Trophoblast cell (in vitro differentiated cells and primary cell): ENCODE results near the gene FBXW5.

Experiments used
- DNase-seq, 2 donors: peaks; one replicate each; pipeline ENCODE4 v3.0.0-alpha.2; 2016
- H2AFZ ChIP-seq: 2 replicates; pipeline ENCODE4 v1.6.1; 2013; ENCODE audit warnings: low read length, moderate library complexity, mild to moderate bottlenecking; ENCODE audit not compliant: insufficient read depth, poor library complexity
- H2AK5ac ChIP-seq: 2 replicates; pipeline ENCODE4 v1.6.1; 2013; ENCODE audit warnings: mild to moderate bottlenecking, low read length
- H2BK120ac ChIP-seq: 2 replicates; pipeline ENCODE4 v1.6.1; 2013; ENCODE audit warnings: low read length, mild to moderate bottlenecking, moderate library complexity; ENCODE audit not compliant: insufficient read depth, poor library complexity
- H2BK12ac ChIP-seq: 2 replicates; pipeline ENCODE4 v1.6.1; 2013; ENCODE audit warnings: mild to moderate bottlenecking, low read length, moderate library complexity
- H2BK5ac ChIP-seq: 2 replicates; pipeline ENCODE4 v1.6.1; 2013; ENCODE audit warnings: low read length, low read depth, moderate library complexity, mild to moderate bottlenecking; ENCODE audit not compliant: poor library complexity
- H3K14ac ChIP-seq: 2 replicates; pipeline ENCODE4 v1.6.1; 2013; ENCODE audit warnings: mild to moderate bottlenecking, low read length
- H3K18ac ChIP-seq: 2 replicates; pipeline ENCODE4 v1.6.1; 2013; ENCODE audit warnings: mild to moderate bottlenecking, low read length
- H3K23ac ChIP-seq: 2 replicates; pipeline ENCODE4 v1.6.1; 2013; ENCODE audit warnings: low read length
- H3K27ac ChIP-seq: 2 replicates; pipeline ENCODE4 v1.5.1; 2013; ENCODE audit warnings: low read depth, mild to moderate bottlenecking, inconsistent platforms, low read length, moderate library complexity
- H3K27me3 ChIP-seq: 2 replicates; pipeline ENCODE4 v1.6.1; 2013; ENCODE audit warnings: inconsistent platforms, mild to moderate bottlenecking, low read length, moderate library complexity; ENCODE audit not compliant: insufficient read depth
- H3K36me3 ChIP-seq, 2 experiments: 1 replicate in 1 of 2; 2 replicates in 1 of 2; pipeline ENCODE4 v1.6.1; 2013; ENCODE audit warnings: low read length in 2 of 2, mild to moderate bottlenecking in 2 of 2, moderate library complexity in 1 of 2; ENCODE audit not compliant: insufficient read depth in 2 of 2, control insufficient read depth in 1 of 2
- H3K4ac ChIP-seq: 2 replicates; pipeline ENCODE4 v1.6.1; 2013; ENCODE audit warnings: low read depth, mild to moderate bottlenecking, low read length, moderate library complexity
- H3K4me1 ChIP-seq, 2 experiments: 1 replicate in 1 of 2; 2 replicates in 1 of 2; pipeline ENCODE4 v1.6.1; 2013; ENCODE audit warnings: low read length in 2 of 2, mild to moderate bottlenecking in 2 of 2, moderate library complexity in 1 of 2; ENCODE audit not compliant: insufficient read depth in 2 of 2, control insufficient read depth in 1 of 2
- H3K4me2 ChIP-seq: 2 replicates; pipeline ENCODE4 v1.6.1; 2013; ENCODE audit warnings: inconsistent platforms, mild to moderate bottlenecking, low read length, moderate library complexity
- H3K4me3 ChIP-seq: 2 replicates; pipeline ENCODE4 v1.5.1; 2013; ENCODE audit warnings: mild to moderate bottlenecking, low read depth, low read length, inconsistent platforms
- H3K79me1 ChIP-seq: one replicate; pipeline ENCODE4 v1.6.1; 2013; ENCODE audit warnings: low read length
- H3K79me2 ChIP-seq: 2 replicates; pipeline ENCODE4 v1.6.1; 2013; ENCODE audit warnings: low read length, mild to moderate bottlenecking; ENCODE audit not compliant: control insufficient read depth, insufficient read depth, poor library complexity
- H3K9ac ChIP-seq: 2 replicates; pipeline ENCODE4 v1.6.1; 2013; ENCODE audit warnings: mild to moderate bottlenecking, low read length
- H3K9me3 ChIP-seq: 2 replicates; pipeline ENCODE4 v1.6.1; 2013; ENCODE audit warnings: low read depth, mild to moderate bottlenecking, control low read depth, inconsistent platforms, low read length; ENCODE audit not compliant: insufficient read depth
- H4K12ac ChIP-seq: 2 replicates; pipeline ENCODE4 v1.6.1; 2013; ENCODE audit warnings: low read depth, mild to moderate bottlenecking, low read length, moderate library complexity
- H4K8ac ChIP-seq: 2 replicates; pipeline ENCODE4 v1.6.1; 2013; ENCODE audit warnings: low read depth, mild to moderate bottlenecking, low read length, moderate library complexity
- H4K91ac ChIP-seq: one replicate; pipeline ENCODE4 v1.6.1; 2013; ENCODE audit warnings: low read depth, mild to moderate bottlenecking, low read length, moderate library complexity
- WGBS: extraction: QIAGEN DNeasy Blood & Tissue Kit; methylation state at CpG from one replicate; pipeline ENCODE4 v1.1.7; 2013; ENCODE audit warnings: missing lambda C conversion rate; ENCODE audit not compliant: insufficient read length, insufficient coverage; ENCODE audit errors: extremely low coverage; 5-methylcytosine and 5-hydroxymethylcytosine counted together

Gene FBXW5

GRCh38 chr9:136890661-136891060, 53.9 kb downstream of the FBXW5 start:
- Histone ChIP-seq H4K12ac (no peak overlapping the region), H3K4me1 (peaks cover 4 to 5% of the 10 kb centered on the region in 2 experiments), H2BK120ac (no peak overlapping the region), H2BK12ac (no peak overlapping the region), H3K9ac (no peak overlapping the region), H4K8ac (no peak overlapping the region), H3K27ac (no peak overlapping the region), H3K4ac (peak overlapping the region; percentile 24), H2AFZ (no peak overlapping the region), H3K18ac (no peak overlapping the region), H3K14ac (no peak overlapping the region), H2BK5ac (no peak overlapping the region), H4K91ac (no peak overlapping the region), H3K79me2 (peaks cover 9% of the 10 kb centered on the region), H3K36me3 (peaks cover 20 to 24% of the 10 kb centered on the region in 2 experiments), H3K9me3 (peaks cover 2% of the 10 kb centered on the region), H3K23ac (no peak overlapping the region), H3K79me1 (peaks cover 10% of the 10 kb centered on the region), H3K4me2 (no peak overlapping the region), H3K4me3 (no peak overlapping the region), H2AK5ac (no peak overlapping the region), H3K27me3 (no peaks in the 10 kb centered on the region)
- whole genome bisulfite sequencing, result no CpG with 5 or more reads among the region's 13 CpGs
- no peak for DNase-seq
